T-cell (primary cell): Measurements from ENCODE around the gene CFAP46. TPM values are rescaled to one million over a fixed set of nuclear protein-coding genes. Genes with fewer than 3 reads are reported as not detected.

ENCODE experiments used
- ATAC-seq, 4 experiments: fragments of 200-7000 bp in 3 of 4; fragments of 150-1000 bp in 1 of 4; cut with Tn5 transposase; replicated peaks in 1 of 4; 1 replicate in 3 of 4; 2 replicates in 1 of 4; pipeline ENCODE4 v1.10.0; 2021; ENCODE audit warnings: moderate library complexity in 3 of 4, mild to moderate bottlenecking in 2 of 4, moderate number of reproducible peaks in 1 of 4
- CTCF ChIA-PET, 2 donors: fragments of 300-600 bp; sonication (Branson Sonifier 250); formaldehyde crosslinking; loops; one replicate each; lab custom pipeline; 2022; ENCODE audit warnings: antibody characterized with exemption in 2 of 2; lab: Charles Lee
- POLR2A ChIA-PET, 2 donors: fragments of 300-600 bp; sonication (Branson Sonifier 250); formaldehyde crosslinking; loops; one replicate each; lab custom pipeline; 2022; ENCODE audit warnings: antibody characterized with exemption in 2 of 2; lab: Charles Lee
- DNase-seq, 35 experiments: peaks; one replicate each; pipeline versions ENCODE4 v3.0.0 to v3.0.0-alpha.2; 2013 to 2023
- H3K27ac ChIP-seq: one replicate; pipeline ENCODE4 v1.5.1; 2013; ENCODE audit warnings: low read length
- H3K27me3 ChIP-seq, 2 experiments: replicated peaks in 1 of 2; 1 replicate in 1 of 2; 2 replicates in 1 of 2; pipeline versions ENCODE4 v1.6.1 to v1.7.0; 2013; ENCODE audit warnings: low read length in 1 of 2, mixed read lengths in 1 of 2; ENCODE audit not compliant: control insufficient read depth in 2 of 2, insufficient read depth in 2 of 2; ENCODE audit errors: extremely low read depth in 1 of 2
- H3K36me3 ChIP-seq, 2 donors: 1 replicate in 1 of 2; 2 replicates in 1 of 2; pipeline versions ENCODE4 v1.6.1 to v1.7.0; 2013; ENCODE audit warnings: low read length in 1 of 2; ENCODE audit not compliant: control insufficient read depth in 2 of 2, insufficient read depth in 1 of 2; ENCODE audit errors: extremely low read depth in 1 of 2
- H3K4me1 ChIP-seq, 2 experiments: 1 replicate in 1 of 2; 2 replicates in 1 of 2; pipeline versions ENCODE4 v1.6.1 to v1.7.0; 2013; ENCODE audit warnings: low read length in 2 of 2, mixed read lengths in 1 of 2; ENCODE audit not compliant: insufficient read depth in 2 of 2, control insufficient read depth in 1 of 2; ENCODE audit errors: extremely low read depth in 1 of 2
- H3K4me3 ChIP-seq, 2 donors: 1 replicate in 1 of 2; 2 replicates in 1 of 2; pipeline versions ENCODE4 v1.5.1 to v1.7.0; 2013; ENCODE audit warnings: mild to moderate bottlenecking in 2 of 2, low read length in 1 of 2, moderate library complexity in 1 of 2; ENCODE audit not compliant: control insufficient read depth in 1 of 2; ENCODE audit errors: extremely low read depth in 1 of 2
- H3K9me3 ChIP-seq: 2 replicates; pipeline ENCODE4 v1.7.0; 2013
- H3K27ac Mint-ChIP-seq, 2 donors: one replicate each; pipeline ENCODE4 v1.8.0; 2020 to 2021; ENCODE audit warnings: mild to moderate bottlenecking in 2 of 2, mixed read lengths in 2 of 2
- H3K27me3 Mint-ChIP-seq, 2 donors: one replicate each; pipeline ENCODE4 v1.8.0; 2021 to 2022; ENCODE audit warnings: mixed read lengths in 2 of 2
- H3K36me3 Mint-ChIP-seq: one replicate; pipeline ENCODE4 v1.8.0; 2021; ENCODE audit warnings: mixed read lengths
- H3K4me1 Mint-ChIP-seq, 3 donors: one replicate each; pipeline ENCODE4 v1.8.0; 2020 to 2022; ENCODE audit warnings: mixed read lengths in 3 of 3, mild to moderate bottlenecking in 1 of 3
- H3K4me3 Mint-ChIP-seq, 3 donors: one replicate each; pipeline ENCODE4 v1.8.0; 2020 to 2022; ENCODE audit warnings: mild to moderate bottlenecking in 3 of 3, mixed read lengths in 3 of 3, moderate library complexity in 3 of 3
- H3K9me3 Mint-ChIP-seq, 3 donors: one replicate each; pipeline ENCODE4 v1.8.0; 2020 to 2022; ENCODE audit warnings: mixed read lengths in 3 of 3
- WGBS: methylation state at CpG from one replicate; pipeline ENCODE4 v1.1.5; 2013; ENCODE audit warnings: missing lambda C conversion rate; ENCODE audit not compliant: insufficient coverage; 5-methylcytosine and 5-hydroxymethylcytosine counted together
- total RNA-seq, 35 experiments: library from RNA in 6 of 35; stranded (reverse) in 6 of 35; fragments of 120-200 nt in 1 of 35; gene quantifications; one replicate each; pipeline versions ENCODE4 v1.2.1 to v1.2.4 and lab custom pipeline; 2013 to 2026

CFAP46 gene
- total RNA-seq, 5 donors from 2014 or later (not counting 1 experiment from before 2014, with no cell fraction given), result not detected

GRCh38 chr10:132893090-132893489 lies 49.3 kb downstream of the CFAP46 start:
- no peaks in the 10 kb centered on the region for H3K36me3 ChIP-seq
- H3K27ac ChIP-seq, result no peak overlapping the region
- Mint-ChIP-seq H3K4me3 (no peak overlapping the region), H3K27me3 (peaks cover 36 to 38% of the 10 kb centered on the region in 2 donors), H3K27ac (no peak overlapping the region), H3K9me3 (no peaks in the 10 kb centered on the region), H3K4me1 (no peaks in the 10 kb centered on the region), H3K36me3 (no peaks in the 10 kb centered on the region)
- no peak for ATAC-seq
- H3K27me3 ChIP-seq, result peaks cover 0 to 37% of the 10 kb centered on the region in 2 experiments
- ChIA-PET CTCF (no interaction called here), POLR2A (no interaction called here)
- H3K9me3 ChIP-seq, result no peaks in the 10 kb centered on the region
- no peaks in the 10 kb centered on the region for H3K4me1 ChIP-seq
- H3K4me3 ChIP-seq, result no peak overlapping the region
- 80% methylated on average over 7 of the region's 9 CpGs for WGBS
- no peak for DNase-seq

GRCh38 chr10:132892004-132892403 lies 50.4 kb downstream of the CFAP46 start:
- H3K4me1 Mint-ChIP-seq, result no peaks in the 10 kb centered on the region
- CTCF ChIA-PET, result no interaction called here
- no peak overlapping the region for H3K4me3 Mint-ChIP-seq
- Histone ChIP-seq H3K4me1 (no peaks in the 10 kb centered on the region), H3K9me3 (no peaks in the 10 kb centered on the region), H3K27ac (no peak overlapping the region), H3K4me3 (no peak overlapping the region), H3K36me3 (no peaks in the 10 kb centered on the region), H3K27me3 (peaks cover 0 to 34% of the 10 kb centered on the region in 2 experiments)
- peaks cover 36 to 38% of the 10 kb centered on the region in 2 donors for H3K27me3 Mint-ChIP-seq
- H3K27ac Mint-ChIP-seq, result peak overlapping the region in 1 of 2 donors; percentile 14
- H3K9me3 Mint-ChIP-seq, result no peaks in the 10 kb centered on the region
- H3K36me3 Mint-ChIP-seq, result no peaks in the 10 kb centered on the region
- no peak for DNase-seq
- POLR2A ChIA-PET, result no interaction called here
- 73% methylated on average over 12 of the region's 12 CpGs for WGBS
- no peak for ATAC-seq

GRCh38 chr10:132891368-132891767 lies 51.0 kb downstream of the CFAP46 start:
- ATAC-seq, result no peak
- POLR2A ChIA-PET, result no interaction called here
- no peaks in the 10 kb centered on the region for H3K36me3 Mint-ChIP-seq
- H3K9me3 Mint-ChIP-seq, result no peaks in the 10 kb centered on the region
- no peaks in the 10 kb centered on the region for H3K36me3 ChIP-seq
- H3K27me3 ChIP-seq, result peaks cover 0 to 34% of the 10 kb centered on the region in 2 experiments
- no peaks in the 10 kb centered on the region for H3K4me1 ChIP-seq
- H3K27ac Mint-ChIP-seq, result no peak overlapping the region
- H3K4me3 ChIP-seq, result no peak overlapping the region
- CTCF ChIA-PET, result no interaction called here
- DNase-seq, result no peak
- H3K27me3 Mint-ChIP-seq, result peaks cover 36 to 38% of the 10 kb centered on the region in 2 donors
- H3K9me3 ChIP-seq, result no peaks in the 10 kb centered on the region
- no CpG with 5 or more reads among the region's 6 CpGs for WGBS
- no peak overlapping the region for H3K27ac ChIP-seq
- no peak overlapping the region for H3K4me3 Mint-ChIP-seq
- no peaks in the 10 kb centered on the region for H3K4me1 Mint-ChIP-seq

- H3K27ac ChIP-seq, result no peak overlapping the region
- no peaks in the 10 kb centered on the region for H3K36me3 Mint-ChIP-seq
- no peak overlapping the region for H3K4me3 ChIP-seq
- no peaks in the 10 kb centered on the region for H3K9me3 ChIP-seq
- H3K36me3 ChIP-seq, result no peaks in the 10 kb centered on the region
- DNase-seq (peak in 1 of 35 experiments; percentile 17), ATAC-seq (no peak)
- H3K27ac Mint-ChIP-seq, result no peak overlapping the region
- peaks cover 0 to 34% of the 10 kb centered on the region in 2 experiments for H3K27me3 ChIP-seq
- no peak overlapping the region for H3K4me3 Mint-ChIP-seq
- 81% methylated on average over 6 of the region's 9 CpGs for WGBS
- POLR2A ChIA-PET, result no interaction called here
- H3K4me1 ChIP-seq, result no peaks in the 10 kb centered on the region
- H3K9me3 Mint-ChIP-seq, result no peaks in the 10 kb centered on the region
- CTCF ChIA-PET, result no interaction called here
- H3K27me3 Mint-ChIP-seq, result peaks cover 35 to 38% of the 10 kb centered on the region in 2 donors
- no peaks in the 10 kb centered on the region for H3K4me1 Mint-ChIP-seq
These were observed 52.1 kb downstream of the CFAP46 start for GRCh38 chr10:132890301-132890700.

GRCh38 chr10:132889556-132889955 lies 52.8 kb downstream of the CFAP46 start:
- Histone ChIP-seq H3K27ac (no peak overlapping the region), H3K9me3 (no peaks in the 10 kb centered on the region), H3K27me3 (peaks cover 0 to 35% of the 10 kb centered on the region in 2 experiments), H3K36me3 (no peaks in the 10 kb centered on the region), H3K4me3 (no peak overlapping the region), H3K4me1 (no peaks in the 10 kb centered on the region)
- Mint-ChIP-seq H3K4me3 (no peak overlapping the region), H3K4me1 (no peaks in the 10 kb centered on the region), H3K36me3 (no peaks in the 10 kb centered on the region), H3K27me3 (peaks cover 27 to 35% of the 10 kb centered on the region in 2 donors), H3K9me3 (no peaks in the 10 kb centered on the region), H3K27ac (no peak overlapping the region)
- 84% methylated on average over 13 of the region's 16 CpGs for WGBS
- no peak for ATAC-seq
- DNase-seq, result no peak
- ChIA-PET POLR2A (no interaction called here), CTCF (no interaction called here)

GRCh38 chr10:132888898-132889490 lies 53.4 kb downstream of the CFAP46 start:
- H3K36me3 ChIP-seq, result no peaks in the 10 kb centered on the region
- no peak overlapping the region for H3K4me3 ChIP-seq
- CTCF ChIA-PET, result no interaction called here
- POLR2A ChIA-PET, result no interaction called here
- Mint-ChIP-seq H3K9me3 (no peaks in the 10 kb centered on the region), H3K4me1 (no peaks in the 10 kb centered on the region), H3K36me3 (no peaks in the 10 kb centered on the region), H3K4me3 (no peak overlapping the region), H3K27ac (no peak overlapping the region), H3K27me3 (peaks cover 22 to 29% of the 10 kb centered on the region in 2 donors)
- peaks cover 0 to 39% of the 10 kb centered on the region in 2 experiments for H3K27me3 ChIP-seq
- ATAC-seq (no peak), DNase-seq (peak in 1 of 35 experiments; percentile 15)
- WGBS, result 86% methylated on average over 8 of the region's 16 CpGs
- no peaks in the 10 kb centered on the region for H3K4me1 ChIP-seq
- no peak overlapping the region for H3K27ac ChIP-seq
- no peaks in the 10 kb centered on the region for H3K9me3 ChIP-seq
